Measurements from ENCODE around the gene TDP1.

TDP1 gene

DNA sequence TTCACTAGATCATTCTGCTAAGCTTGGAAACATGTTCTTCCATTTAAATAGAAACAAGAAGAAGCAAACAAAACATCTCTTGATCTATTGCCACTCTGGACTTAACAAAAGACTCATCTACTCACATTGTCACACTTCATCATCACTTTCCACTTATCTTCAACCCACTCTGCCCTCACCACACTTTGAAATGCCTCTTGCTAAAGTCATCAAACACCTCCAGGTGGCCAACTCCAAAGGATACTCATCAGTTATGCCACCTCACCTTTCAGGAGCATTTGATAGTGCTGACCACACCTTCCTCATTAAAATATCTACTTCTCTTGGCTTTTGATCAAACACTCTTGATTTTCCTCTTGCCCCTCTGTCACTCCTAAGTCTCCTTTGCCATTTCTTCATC, 8.4 kb upstream of the TDP1 start:
- no peak for DNase-seq

DNA sequence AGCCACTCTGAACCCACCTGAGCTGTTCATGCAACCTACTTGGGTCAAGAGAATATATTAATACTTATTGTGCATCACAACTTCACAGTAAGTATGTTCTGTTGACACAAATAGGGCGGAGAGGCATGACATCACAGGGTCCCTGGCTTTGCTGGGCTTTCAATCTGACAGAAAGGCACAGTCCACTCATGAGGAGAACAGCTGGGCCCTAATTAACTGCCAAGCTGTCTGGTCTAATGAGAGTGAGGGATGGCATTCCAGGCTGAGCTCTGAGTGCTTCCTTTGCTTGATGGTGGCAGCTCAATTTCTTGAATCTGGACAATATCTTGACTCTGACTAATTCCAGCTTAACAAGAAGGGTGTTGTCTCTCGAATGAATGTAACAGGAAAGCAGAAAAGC, 3.2 kb upstream of the TDP1 start:
- peak in 1 of 2 experiments; percentile 18 for DNase-seq

DNA sequence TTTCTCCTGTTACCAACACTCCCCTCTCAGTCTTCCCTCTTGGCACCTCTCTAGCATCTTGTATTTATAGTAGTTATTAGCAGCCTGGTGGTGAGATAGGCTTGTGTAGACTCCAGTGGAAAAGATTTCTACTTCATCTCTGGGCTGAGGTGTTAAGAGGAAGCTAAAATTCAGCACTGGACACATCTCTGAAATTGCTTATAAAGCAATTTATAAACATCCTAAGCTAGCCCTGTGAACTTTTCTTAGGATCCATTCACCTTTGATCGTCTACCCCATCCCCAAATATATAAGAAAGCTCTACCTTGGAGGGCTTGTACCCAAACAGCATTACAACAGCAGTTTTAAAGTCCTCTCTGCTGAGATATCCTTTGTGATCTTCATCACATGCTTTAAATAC, 2.1 kb upstream of the TDP1 start:
- no peak for DNase-seq

DNA sequence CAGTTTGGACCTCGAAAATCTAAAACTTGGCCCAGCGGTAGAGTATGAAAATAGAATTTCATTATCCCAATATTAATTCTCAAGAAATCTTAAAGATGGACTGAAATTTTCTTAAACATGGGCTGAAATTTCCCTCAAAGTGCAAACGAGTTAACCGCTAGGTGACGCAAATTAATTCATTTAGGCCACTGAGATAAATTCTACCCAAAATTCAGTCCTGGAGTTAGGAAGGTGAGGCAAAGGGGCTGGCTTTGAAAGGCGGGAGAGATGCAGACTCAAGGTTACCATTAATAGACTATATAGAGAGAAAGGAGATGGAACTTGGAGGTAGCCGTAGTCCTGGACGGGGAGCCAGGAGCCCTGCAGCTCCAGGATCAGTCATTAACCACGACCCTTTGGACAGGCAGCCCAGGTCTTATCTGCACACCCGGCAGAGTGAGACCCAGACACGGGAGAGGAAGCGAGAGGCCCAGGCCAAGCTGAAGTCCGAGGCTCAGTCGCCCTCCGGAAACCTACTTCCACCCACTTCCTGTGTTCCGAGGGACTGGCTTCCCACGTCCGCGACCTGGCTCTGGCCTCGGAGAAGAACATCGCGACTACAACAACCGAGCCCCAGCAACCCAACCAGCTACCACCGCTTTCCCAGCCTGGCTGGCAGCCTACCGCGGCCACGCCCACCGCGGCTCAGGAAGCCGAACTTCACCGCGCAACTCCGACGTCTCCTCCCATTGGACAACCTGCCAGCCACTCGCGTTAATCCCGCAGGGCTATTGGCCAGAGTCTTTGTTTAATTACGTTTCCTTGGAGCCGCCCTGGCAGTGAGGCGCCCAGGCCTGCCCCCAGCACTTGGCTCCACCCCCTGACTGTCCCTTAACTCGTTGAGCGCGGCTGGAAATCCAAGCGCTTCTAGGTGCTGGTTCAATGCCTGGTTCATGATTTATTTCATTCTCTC, 1.4 kb upstream of the TDP1 start, which contains the start of gene EFCAB11:
EFCAB11 (minus strand) TSS at position 661 of the 952 bp plus-strand sequence; CDS start at position 591, 70 bp downstream.
- DNase-seq, result peak; percentile 98 to 100

DNA sequence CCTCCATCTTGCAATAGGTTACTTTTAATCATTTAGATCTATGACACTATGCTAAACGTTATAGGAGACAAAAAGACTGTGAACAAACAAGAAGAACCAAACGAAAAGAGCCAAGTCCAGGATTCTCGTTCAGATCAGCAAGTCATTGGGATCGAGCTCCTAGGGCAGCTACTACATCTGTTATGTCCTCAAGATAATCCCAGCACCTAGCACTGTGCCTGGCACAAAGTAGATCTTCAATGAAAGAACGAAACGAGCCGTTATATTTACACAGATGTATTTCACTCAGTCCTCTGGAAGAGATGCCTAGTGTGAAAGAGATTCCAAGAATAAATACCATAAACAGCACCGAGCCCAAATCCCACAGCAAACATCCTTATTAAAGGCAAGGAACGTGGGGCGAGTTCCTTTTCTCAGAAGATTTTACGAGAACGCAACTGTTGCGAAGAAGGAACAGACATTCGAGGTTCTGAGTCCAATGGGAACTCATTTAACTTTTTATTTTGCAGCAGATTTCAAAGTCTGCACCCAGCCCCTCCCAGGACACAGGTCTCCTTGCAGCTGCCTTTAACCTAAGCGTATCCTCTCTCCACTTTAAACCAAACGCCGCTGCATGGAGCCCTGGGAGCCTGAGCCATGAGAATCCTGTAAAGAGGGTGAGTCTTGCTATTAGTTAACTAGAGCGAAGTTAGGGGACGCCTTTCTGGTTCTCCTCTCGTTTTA, 544 bp upstream of the TDP1 start:
- DNase-seq, result no peak

DNA sequence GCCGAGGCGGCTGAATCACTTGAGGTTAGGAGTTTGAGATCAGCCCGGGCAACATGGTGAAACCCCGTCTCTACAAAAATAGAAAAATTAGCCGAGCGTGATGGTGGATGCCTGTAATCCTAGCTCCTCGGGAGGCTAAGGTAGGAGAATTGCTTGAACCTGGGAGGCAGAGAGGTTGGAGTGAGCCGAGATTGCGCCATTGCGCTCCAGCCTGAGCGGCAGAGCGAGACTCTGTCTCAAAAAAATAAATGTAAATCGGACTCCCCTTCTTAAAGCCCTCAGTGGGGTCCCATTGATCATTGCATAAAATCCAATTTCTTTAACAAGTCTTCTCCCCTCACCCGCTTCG, 908 bp downstream of the TDP1 start:
- no peak for DNase-seq

DNA sequence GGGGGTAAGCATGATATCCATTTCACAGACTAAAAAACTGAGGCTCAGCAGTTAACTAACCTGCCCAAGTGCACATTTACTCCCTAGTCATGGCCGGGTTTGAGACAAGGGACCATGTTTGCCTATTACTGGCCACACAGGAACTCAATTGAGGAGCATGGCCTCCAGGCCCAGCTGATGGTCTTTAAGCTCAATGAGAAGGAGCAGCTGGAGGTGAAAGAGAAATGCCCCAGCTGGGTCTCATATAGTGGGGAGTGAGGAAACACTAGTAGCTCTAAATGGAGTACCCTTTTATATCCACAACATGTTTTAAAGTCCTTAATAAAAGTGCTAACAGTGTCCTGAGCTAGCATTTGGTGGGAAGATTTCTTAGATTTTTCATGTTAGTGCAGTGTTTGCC, 1.6 kb downstream of the TDP1 start:
- no peak for DNase-seq

DNA sequence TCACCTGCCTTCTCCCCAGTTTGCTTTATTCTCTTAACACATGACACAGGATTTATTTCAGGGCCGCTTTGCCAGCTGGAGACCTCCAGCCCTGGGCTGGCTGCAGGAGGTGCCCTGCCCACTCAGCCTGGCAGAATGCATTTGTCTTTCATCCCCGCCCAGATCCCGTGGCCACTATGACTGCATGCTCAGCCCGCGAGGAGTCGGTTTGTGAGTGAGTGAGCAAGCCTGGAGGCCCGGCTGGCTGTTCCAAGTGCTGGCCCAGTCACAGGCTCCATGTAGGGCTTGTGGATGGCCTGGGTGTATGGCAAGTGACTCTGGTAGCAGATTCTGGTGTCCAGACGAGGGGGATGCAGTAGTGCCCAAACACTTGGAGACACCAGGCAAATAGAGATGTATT, 2.1 kb downstream of the TDP1 start:
- no peak for DNase-seq

DNA sequence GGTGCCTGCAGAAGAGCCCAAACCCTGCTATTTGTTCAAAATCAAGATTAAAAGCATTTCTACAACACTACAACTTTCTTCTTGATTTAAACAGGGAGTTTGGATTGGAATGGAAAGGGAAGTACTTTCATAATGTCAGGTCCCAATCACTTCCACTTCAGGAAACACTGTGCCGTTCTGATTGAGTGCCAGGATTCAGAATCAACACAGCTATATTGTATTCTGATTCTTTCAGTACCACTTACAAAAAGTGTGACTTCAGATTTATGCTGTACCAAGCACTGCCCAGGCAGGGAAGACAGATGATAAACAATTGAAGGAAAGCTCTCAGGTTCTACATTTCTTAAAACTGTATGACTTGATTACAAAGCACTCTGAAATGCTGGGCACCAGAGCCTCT, 3.2 kb downstream of the TDP1 start:
- DNase-seq, result no peak

DNA sequence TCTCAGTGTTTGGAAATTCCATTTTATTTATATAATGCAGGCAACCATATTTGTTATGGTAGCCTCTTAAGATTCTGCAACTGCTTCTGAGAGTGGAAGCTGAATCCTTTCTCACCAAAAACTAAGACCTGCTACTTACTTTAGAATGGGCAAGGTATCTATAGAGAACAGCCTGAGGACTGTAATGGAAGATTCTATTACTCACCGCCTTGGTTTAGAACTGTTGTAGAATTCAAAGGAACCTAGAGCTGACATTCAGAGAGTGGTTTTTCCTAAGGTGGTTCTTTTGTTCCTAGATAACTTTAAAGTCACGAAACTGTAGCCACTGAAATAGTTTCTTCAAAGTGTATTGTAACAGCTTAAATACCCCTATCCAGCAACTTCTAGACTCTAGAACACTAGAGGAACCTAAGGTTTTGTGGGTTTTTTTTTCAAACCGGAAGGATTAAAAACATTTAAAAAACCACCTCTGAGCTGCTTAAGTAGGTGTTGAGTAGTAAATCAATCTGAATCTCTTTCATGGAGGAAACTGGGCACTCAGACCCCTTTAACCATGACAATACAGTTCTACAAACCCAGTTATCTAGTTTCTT, 4.2 kb downstream of the TDP1 start:
- DNase-seq, result no peak

DNA sequence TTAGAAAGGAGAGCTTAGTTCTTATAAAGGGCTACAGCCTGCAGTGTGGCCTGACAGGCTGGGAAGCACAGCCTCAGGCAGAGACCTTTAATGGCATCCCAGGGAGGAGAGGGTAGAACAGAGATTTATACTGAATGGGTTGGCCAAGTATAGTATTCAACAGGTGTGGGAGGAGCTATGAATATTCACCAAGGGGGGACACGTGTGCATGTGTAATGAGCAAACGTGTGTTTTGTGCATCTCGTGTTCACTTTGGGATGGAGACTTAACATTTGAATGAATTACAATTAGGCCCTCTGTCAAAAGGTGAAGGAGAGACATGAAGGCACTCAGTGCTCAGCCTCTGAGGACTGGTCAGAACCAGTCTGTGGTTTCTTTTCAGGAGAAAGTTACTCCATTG, 5.2 kb downstream of the TDP1 start:
- no peak for DNase-seq

DNA sequence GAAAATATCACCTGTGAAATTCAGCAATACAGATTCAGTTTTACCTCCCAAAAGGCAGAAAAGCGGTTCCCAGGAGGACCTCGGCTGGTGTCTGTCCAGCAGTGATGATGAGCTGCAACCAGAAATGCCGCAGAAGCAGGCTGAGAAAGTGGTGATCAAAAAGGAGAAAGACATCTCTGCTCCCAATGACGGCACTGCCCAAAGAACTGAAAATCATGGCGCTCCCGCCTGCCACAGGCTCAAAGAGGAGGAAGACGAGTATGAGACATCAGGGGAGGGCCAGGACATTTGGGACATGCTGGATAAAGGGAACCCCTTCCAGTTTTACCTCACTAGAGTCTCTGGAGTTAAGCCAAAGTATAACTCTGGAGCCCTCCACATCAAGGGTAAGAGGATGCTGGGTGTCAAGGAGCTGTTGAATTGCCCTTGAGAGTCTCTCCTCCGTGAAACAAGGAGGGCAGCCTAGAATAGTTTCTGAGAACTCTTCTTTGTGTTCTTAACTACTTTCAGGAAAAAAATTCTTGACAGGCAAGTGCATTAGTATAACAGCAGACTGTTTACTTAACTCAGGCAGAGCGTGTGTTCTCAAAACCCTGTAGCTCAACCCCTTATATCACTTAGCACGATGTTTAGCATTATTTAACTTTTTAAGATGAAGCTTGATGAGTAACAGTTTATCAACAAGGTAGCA, 7.7 kb downstream of the TDP1 start:
- no peak for DNase-seq

DNA sequence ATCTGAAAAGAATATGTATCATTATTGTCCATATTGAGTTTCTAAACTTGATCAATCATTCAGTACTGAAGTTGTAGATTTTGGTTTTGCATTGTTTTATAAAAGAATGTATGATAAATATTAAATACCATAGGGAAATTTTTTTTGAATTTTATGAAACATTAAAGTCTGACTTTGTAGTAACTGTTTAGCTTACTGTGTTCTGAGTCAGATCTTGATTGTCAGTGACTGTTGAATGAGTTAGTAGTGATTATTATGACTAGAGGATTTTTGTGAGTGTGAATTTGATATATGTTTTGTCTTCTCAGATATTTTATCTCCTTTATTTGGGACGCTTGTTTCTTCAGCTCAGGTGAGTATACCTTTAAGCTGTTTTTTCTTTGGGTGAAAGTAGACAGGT, 10.1 kb downstream of the TDP1 start:
- no peak for DNase-seq

DNA sequence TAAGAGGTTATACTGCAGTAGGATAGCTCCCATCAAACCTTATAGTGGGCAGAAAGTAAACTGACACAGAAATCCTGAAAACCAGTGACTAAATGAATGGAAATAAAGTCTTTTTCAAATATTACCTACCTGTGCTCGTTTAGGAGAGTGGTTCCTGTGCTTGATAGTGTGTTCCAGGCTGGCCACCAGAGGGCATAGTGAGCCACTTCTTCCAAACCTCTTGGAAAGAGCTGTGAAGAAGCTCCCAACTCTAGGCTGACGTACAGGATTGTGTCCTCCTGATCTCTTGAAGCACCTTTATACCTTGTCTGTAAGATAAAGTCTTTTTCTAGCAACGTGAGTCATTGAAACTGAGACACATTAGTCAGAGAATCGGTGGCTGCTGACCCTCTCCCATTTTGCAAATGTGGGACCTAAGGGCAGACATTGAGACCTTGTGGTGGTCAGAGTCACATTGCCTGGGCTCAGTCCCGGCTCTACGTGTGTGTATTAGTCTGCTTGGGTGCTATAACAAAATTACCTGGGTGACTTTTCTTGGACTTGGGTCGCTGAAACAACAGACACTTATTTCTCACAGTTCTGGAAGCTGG, 17.6 kb downstream of the TDP1 start:
- DNase-seq, result peak; percentile 49 to 75

DNA sequence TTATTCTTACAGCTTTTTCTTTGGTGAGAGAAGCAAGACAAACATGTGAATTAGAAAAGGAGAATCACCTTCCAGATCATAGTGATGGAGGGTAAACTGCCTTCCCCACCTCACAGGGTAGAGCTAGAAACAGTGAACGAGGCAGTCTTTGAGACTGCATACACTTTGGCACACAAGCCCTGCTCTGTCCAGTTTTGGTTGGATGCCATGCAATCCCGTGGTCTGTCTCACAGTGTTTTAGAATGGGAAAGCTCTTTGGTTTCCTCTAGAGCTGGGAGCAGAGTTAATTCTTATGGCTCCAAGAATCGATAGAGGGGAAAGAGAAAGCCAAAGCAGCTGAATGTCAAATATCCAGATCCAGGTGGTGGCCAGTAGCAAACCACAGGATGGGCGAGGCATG, 21.9 kb downstream of the TDP1 start:
- no peak for DNase-seq

DNA sequence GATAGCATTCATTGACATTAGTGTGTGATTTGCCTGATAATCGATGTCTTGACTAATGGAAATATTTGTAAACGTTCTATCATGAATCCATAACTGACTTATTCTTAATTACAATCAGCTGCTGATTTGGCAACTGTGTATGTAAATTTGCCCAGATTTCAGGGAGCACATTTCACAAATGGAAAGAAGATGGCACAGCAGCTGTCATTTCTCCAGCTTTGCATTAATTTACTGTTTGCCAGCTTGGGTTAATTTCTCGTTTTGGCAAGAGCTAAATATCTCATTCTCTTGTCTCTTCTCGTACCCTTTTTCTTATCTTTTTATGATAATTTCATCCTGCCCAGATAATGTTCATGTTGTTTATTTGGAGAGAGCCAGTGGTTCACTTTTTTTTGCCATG, 22.9 kb downstream of the TDP1 start:
- no peak for DNase-seq

DNA sequence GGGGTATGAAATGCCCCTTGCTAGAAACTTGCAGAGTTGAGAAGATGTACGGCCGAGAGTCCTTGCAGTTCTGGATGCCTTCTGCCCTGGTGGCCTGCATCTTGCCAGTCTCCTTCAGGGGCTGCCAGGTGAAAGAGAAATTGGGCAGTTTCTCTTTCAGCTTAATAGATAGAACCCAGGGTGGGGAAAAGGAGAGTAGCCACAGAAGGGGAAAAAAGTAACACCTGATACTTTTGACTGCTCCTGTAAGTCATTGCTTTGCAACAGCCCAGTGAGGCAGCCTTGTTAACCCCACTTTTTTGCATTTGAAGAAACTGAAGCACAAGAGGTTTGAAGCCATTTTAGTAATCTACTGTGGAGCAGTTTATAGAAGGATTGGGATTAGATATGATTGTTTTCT, 27.6 kb downstream of the TDP1 start:
- no peak for DNase-seq

DNA sequence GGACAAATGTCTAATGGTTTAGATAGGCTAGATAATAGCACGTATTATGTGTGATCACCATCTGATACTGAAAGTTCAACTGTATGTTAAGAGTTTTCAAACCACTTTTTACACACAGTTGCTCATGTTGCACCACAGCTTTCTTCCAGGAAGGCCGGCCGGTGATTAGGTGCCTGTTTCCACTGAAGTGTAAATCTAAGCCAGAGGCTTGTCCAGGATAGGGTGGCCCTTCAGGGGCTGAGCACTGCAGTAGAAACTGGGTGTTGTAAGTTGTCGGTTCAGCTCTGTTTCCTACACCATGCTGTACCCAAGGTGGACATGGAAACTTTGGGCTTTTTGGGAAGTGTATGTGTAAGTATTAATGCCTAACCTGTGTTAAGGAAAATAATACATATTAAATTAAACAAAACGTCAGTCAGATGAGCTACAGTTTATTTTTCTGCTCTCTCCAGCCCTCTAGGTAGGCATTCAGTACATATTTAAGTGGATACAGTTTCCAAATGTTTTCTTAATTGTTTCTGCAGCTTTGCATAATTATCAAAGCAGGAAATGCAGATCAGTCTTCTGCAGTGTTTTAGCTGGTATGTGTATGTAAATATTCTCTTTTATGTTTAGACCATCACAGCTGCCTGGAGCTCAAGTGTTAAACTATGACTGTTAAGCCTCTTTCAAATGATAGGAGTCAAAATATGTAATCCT, 30.9 kb downstream of the TDP1 start:
- DNase-seq, result no peak

DNA sequence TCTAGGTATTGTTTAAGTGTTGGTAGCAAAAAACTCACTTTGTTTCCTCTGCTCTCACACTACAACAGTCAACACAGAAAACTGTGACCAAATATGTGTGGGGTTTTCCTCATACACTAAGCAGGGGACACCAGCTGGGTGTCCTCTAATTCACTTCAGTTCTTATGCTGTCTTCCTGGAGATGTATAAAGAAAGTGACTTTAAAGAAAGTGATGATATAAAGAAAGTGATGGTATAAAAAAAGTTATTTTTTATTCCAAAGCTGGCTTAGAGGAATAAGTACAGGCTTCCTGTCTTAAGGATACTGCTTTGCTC, 31.4 kb downstream of the TDP1 start:
- DNase-seq, result no peak

DNA sequence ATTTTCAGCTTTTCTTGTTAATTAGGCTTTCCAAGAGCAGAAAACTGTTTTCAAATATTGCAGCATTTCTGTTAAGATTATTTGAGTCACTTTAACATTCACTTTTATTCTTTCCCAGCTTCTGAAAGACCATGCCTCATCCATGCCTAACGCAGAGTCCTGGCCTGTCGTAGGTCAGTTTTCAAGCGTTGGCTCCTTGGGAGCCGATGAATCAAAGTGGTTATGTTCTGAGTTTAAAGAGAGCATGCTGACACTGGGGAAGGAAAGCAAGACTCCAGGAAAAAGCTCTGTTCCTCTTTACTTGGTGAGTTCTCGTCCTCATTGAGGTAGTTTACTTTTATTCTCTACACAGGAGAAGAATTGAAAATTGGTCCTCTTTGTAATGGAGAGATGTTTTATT, 33.1 kb downstream of the TDP1 start:
- no peak for DNase-seq

DNA sequence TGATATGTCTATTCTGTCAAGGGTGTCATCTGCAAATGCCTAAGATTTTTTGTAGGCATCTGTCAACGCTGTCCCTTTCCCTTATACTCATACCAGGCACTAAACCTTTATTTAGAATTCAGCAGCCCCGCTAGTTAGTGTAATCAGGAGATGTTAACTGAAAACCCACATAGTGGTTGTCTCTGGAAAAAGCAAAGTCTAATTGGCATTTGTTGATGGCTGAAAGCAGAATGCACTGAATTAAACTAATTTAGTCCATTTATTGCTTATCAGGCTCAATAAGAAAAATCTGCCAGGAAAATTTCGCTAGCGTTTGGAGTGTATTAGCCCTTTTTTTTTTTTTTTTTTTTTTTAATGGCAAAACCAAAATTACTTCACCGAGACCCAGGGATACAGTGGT, 34.5 kb downstream of the TDP1 start:
- DNase-seq, result no peak

DNA sequence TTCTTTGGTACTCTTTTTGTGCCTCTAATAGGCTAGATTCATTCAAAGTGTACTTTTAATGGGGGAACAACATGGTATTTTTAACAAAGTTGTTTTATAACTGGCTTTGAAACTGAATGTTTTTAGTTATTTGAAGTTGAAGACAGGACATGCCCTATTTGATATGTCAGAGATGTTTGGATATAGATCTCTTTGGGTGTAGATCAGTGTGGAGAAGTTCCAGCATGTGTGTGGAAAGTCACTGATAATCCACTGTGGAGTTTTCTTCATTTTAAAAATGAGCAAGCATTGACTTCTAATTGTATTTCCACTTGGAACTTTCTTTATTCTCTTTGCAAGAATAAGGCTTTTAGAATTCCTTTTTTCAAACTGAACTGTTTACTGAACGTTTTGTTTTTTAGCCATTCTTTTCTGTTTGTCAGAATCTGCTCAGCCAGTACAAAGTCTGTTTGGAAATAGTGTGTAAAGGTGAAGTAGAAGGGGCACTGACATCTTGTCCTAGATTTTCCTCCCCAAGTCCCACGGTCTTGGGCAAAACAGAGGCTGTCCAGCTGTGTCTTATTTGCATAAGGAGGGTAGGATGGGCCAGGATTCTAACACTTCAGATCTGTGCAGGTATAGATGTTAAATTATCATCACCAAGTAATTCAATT, 35.0 kb downstream of the TDP1 start:
- DNase-seq, result no peak

All from NCI-H446 (cell line).